ENCODE data around the gene SPATA31C2.
"Not testable (repeated sequence)": the region's sequence is repeated elsewhere in the genome, so short reads cannot be mapped to it uniquely, and the experiment has no call there.

Gene SPATA31C2

GRCh38 chr9:88113156-88114130, 24.8 kb downstream of the SPATA31C2 start:
- H3K4me3 ChIP-seq (ENCODE audit: low read depth, low read length): not testable (repeated sequence)

DNA sequence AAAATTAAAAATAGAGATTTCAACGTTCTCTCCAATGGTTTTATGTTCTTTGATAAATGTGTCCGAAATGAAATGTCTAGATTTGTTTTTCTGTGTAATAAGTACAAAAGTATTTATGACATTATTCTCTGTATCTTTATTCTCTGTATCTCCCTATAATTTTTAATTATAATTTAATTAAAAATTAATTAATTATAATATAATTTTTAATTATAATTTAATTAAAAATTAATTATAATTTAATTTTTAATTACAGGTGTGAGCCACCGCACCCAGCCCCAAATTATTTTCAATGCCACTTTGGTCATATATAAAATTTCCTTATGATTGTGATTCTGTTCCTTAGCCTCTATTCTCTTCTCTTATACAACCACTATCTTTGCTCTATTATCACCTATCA, 28.2 kb downstream of the SPATA31C2 start:
- TF ChIP-seq CTCF (IDR thresholded peaks at IDR 0.05; ENCODE audit: low read depth, low read length): no peak
- no peak overlapping the region for H3K4me3 ChIP-seq (ENCODE audit: low read depth, low read length)

DNA sequence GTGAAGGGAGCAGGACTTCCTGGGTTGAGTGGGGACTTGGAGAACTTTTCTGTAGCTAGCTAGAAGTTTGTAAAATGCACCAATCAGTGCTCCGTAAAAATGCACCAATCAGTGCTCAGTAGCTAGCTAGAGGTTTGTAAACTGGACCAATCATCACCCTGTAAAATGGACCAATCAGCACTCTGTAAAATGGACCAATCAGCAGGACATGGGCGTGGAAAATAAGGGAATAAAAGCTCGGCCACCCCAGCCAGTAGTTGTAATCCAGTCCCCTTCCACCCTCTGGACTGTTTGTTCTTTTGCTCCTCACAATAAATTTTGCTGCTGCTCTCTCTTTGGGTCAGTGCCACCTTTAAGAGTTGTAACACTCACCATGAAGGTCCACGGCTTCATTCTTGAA, 29.5 kb downstream of the SPATA31C2 start:
- no peak overlapping the region for H3K4me3 ChIP-seq (ENCODE audit: low read depth, low read length)
- no peak for TF ChIP-seq CTCF (IDR thresholded peaks at IDR 0.05; ENCODE audit: low read depth, low read length)

DNA sequence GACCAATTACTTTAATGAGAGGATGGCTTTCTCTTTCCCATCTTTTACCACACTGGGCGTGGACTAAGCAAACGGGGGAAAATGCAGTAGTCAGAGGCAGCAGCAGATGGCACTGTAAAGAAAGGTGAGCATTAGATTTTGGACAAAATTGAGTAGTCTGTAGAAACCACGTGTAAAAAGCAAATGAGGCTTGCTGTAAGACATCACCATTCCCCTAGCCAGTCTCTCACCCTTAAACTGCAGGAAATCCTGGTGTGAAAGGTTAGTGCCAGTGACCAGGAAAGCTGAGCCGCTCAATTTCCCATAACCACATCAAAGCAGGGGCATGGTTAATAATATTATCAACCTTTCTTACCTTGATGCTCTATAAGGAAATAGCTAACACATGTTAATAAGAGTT, 31.8 kb downstream of the SPATA31C2 start:
- peak; percentile 27; the same call in 1 of the 2 replicates for TF ChIP-seq CTCF (IDR thresholded peaks at IDR 0.05; ENCODE audit: low read depth, low read length)

GRCh38 chr9:88092797-88093331, 45.4 kb downstream of the SPATA31C2 start:
- no peak for TF ChIP-seq CTCF (IDR thresholded peaks at IDR 0.05; ENCODE audit: low read depth, low read length)
- H3K4me3 ChIP-seq (ENCODE audit: low read depth, low read length): 0 out of 2 replicates have a peak overlapping the region, but pooled peaks have one; percentile 1

More for the DNA sequence above, 31.8 kb downstream of the SPATA31C2 start:
- H3K4me3 ChIP-seq (ENCODE audit: low read depth, low read length): no peak overlapping the region

GRCh38 chr9:88090151-88090581, 48.1 kb downstream of the SPATA31C2 start:
- no peak overlapping the region for H3K4me3 ChIP-seq (ENCODE audit: low read depth, low read length)
- no peak for TF ChIP-seq CTCF (IDR thresholded peaks at IDR 0.05; ENCODE audit: low read depth, low read length)

- TF ChIP-seq CTCF (IDR thresholded peaks at IDR 0.05; ENCODE audit: low read depth, low read length): no peak
- no peak overlapping the region for H3K4me3 ChIP-seq (ENCODE audit: low read depth, low read length)
These were observed 50.4 kb downstream of the SPATA31C2 start for GRCh38 chr9:88087906-88088305.
